Upper lobe of right lung (tissue), 1 donor: ENCODE results near the gene HSD17B4. TPM values are rescaled to one million over a fixed set of nuclear protein-coding genes. Genes with fewer than 3 reads are reported as not detected.
A peak's percentile ranks its signal among the peaks of the same experiment; 100 is the strongest.
"Not testable (repeated sequence)": the region's sequence is repeated elsewhere in the genome, so short reads cannot be mapped to it uniquely, and the experiment has no call there.

Source experiments
- ATAC-seq: fragments of 200-7000 bp; cut with Tn5 transposase; one replicate; pipeline ENCODE4 v1.9.1; 2020; ENCODE audit warnings: mild to moderate bottlenecking, moderate library complexity
- DNase-seq: peaks from one replicate; pipeline ENCODE4 v3.0.0-alpha.2; 2020
- H3K27ac ChIP-seq: fragments of 200-600 bp; one replicate; pipeline ENCODE4 v1.8.0; 2022
- H3K27me3 ChIP-seq: fragments of 200-600 bp; one replicate; pipeline ENCODE4 v1.8.0; 2022; ENCODE audit warnings: mild to moderate bottlenecking
- H3K36me3 ChIP-seq: fragments of 200-600 bp; one replicate; pipeline ENCODE4 v1.8.0; 2022
- H3K4me1 ChIP-seq: fragments of 200-600 bp; one replicate; pipeline ENCODE4 v1.8.0; 2022
- H3K4me3 ChIP-seq: fragments of 200-600 bp; one replicate; pipeline ENCODE4 v1.8.0; 2022; ENCODE audit warnings: mild to moderate bottlenecking
- H3K9me3 ChIP-seq: fragments of 200-600 bp; one replicate; pipeline ENCODE4 v1.8.0; 2022
- intact Hi-C: fragments of 100-400 bp; cut with DNase I; formaldehyde crosslinking; loops from one replicate; pipeline ENCODE4 v1.11.0; 2022
- total RNA-seq: library from RNA; stranded (reverse); fragmentation: NEBNext Ultra II Directional; extraction: Animal tissue kit (Norgen Biotek cat#: 25700); gene quantifications from one replicate; pipeline ENCODE4 v1.2.1, GENCODE V29; 2021
- TF ChIP-seq, protein P1 (sequence below): fragments of 200-600 bp; IDR thresholded peaks from one replicate; pipeline ENCODE4 v1.8.0; 2022; ENCODE audit warnings: antibody characterized with exemption
- donor health status: DM: no; HTN: yes; CAD: no; lungs with severe emphysema.

Gene HSD17B4
- total RNA-seq, 1 donor from 2014 or later, result 335 TPM

DNA sequence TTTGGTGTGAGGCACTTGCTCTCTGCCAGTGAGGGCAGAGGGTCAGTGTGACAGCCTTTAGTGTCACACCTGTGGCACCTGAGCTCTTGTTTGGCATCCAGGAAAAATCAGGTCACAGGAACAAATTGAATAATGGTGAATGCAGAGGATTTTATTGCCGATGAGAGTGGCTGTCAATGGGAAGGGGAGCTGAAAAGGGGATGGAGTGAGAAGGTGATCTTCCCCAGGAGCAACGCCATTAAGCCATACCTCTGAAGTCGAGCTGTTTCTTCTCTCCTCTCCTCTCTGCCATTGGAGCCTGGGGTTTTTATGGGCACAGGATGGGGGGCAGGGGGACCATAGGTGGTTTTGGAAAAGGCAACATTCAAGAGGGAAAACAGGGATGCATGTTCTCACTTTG is 2.4 kb upstream of the HSD17B4 start:
- Histone ChIP-seq H3K27me3 (no peaks in the 10 kb centered on the region), H3K36me3 (no peaks in the 10 kb centered on the region), H3K4me1 (peaks cover 16% of the 10 kb centered on the region), H3K4me3 (no peak overlapping the region), H3K9me3 (no peaks in the 10 kb centered on the region), H3K27ac (no peak overlapping the region)
- DNase-seq (no peak), ATAC-seq (no peak)
- TF ChIP-seq, protein P1, sequence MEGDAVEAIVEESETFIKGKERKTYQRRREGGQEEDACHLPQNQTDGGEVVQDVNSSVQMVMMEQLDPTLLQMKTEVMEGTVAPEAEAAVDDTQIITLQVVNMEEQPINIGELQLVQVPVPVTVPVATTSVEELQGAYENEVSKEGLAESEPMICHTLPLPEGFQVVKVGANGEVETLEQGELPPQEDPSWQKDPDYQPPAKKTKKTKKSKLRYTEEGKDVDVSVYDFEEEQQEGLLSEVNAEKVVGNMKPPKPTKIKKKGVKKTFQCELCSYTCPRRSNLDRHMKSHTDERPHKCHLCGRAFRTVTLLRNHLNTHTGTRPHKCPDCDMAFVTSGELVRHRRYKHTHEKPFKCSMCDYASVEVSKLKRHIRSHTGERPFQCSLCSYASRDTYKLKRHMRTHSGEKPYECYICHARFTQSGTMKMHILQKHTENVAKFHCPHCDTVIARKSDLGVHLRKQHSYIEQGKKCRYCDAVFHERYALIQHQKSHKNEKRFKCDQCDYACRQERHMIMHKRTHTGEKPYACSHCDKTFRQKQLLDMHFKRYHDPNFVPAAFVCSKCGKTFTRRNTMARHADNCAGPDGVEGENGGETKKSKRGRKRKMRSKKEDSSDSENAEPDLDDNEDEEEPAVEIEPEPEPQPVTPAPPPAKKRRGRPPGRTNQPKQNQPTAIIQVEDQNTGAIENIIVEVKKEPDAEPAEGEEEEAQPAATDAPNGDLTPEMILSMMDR, result no peak
- intact Hi-C loops, result no loop called here

DNA sequence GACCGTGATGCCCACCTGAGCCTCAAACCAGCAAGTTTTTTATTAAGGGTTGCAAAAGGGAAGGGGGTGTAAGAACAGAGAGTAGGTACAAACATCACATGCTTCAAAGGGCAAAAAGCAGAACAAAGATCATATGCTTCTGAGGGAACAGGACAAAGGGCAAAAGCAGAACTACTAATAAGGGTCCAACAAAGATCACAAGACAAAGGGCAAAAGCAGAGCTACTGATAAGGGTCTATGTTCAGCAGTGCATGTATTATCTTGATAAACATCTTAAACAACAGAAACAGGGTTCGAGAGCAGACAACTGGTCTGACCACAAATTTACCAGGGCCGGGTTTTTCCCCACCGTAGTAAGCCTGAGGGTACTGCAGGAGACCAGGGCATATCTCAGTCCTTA is 1.7 kb upstream of the HSD17B4 start:
- ATAC-seq, result not testable (repeated sequence)

GRCh38 chr5:119451561-119451960 is 736 bp upstream of the HSD17B4 start:
- TF ChIP-seq, protein P1, result no peak
- H3K27ac ChIP-seq, result peak overlapping the region; percentile 96
- H3K9me3 ChIP-seq, result no peaks in the 10 kb centered on the region
- no peak for ATAC-seq
- no peak for DNase-seq
- intact Hi-C loops, result no loop called here
- H3K27me3 ChIP-seq, result no peaks in the 10 kb centered on the region
- peaks cover 16% of the 10 kb centered on the region for H3K4me1 ChIP-seq
- peak overlapping the region; percentile 76 for H3K4me3 ChIP-seq
- no peaks in the 10 kb centered on the region for H3K36me3 ChIP-seq

More for the DNA sequence above, 1.7 kb upstream of the HSD17B4 start:
- H3K4me3 ChIP-seq, DNase-seq, H3K27me3 ChIP-seq, H3K27ac ChIP-seq, H3K9me3 ChIP-seq, H3K36me3 ChIP-seq, intact Hi-C loops: not testable (repeated sequence)
- peaks cover 16% of the 10 kb centered on the region for H3K4me1 ChIP-seq

- Histone ChIP-seq H3K4me1 (peaks cover 16% of the 10 kb centered on the region), H3K4me3 (peak overlapping the region; percentile 76), H3K36me3 (peaks cover 2% of the 10 kb centered on the region), H3K27me3 (no peaks in the 10 kb centered on the region), H3K9me3 (no peaks in the 10 kb centered on the region), H3K27ac (peak overlapping the region; percentile 96)
- intact Hi-C loops, result no loop called here
- TF ChIP-seq, protein P1, result no peak
- DNase-seq (no peak), ATAC-seq (no peak)
Observed at GRCh38 chr5:119452060-119452372, 281 bp upstream of the HSD17B4 start.

- DNase-seq (no peak), ATAC-seq (peak; percentile 77)
- Histone ChIP-seq H3K4me3 (peak overlapping the region; percentile 76), H3K27me3 (no peaks in the 10 kb centered on the region), H3K36me3 (peaks cover 8% of the 10 kb centered on the region), H3K27ac (peak overlapping the region; percentile 96), H3K9me3 (no peaks in the 10 kb centered on the region), H3K4me1 (peaks cover 16% of the 10 kb centered on the region)
- TF ChIP-seq, protein P1, result no peak
- intact Hi-C loops, result no loop called here
Observed at GRCh38 chr5:119453040-119453373, 710 bp downstream of the HSD17B4 start.

- Histone ChIP-seq H3K4me1 (peaks cover 16% of the 10 kb centered on the region), H3K4me3 (no peak overlapping the region), H3K27ac (peak overlapping the region; percentile 96), H3K36me3 (peaks cover 8% of the 10 kb centered on the region), H3K27me3 (no peaks in the 10 kb centered on the region), H3K9me3 (no peaks in the 10 kb centered on the region)
- intact Hi-C loops, result no loop called here
- no peak for ATAC-seq
- no peak for DNase-seq
- TF ChIP-seq, protein P1, result no peak
Observed at GRCh38 chr5:119454171-119454570, 1.9 kb downstream of the HSD17B4 start.
